Keratinocyte (primary cell): ENCODE data around the gene KRT14.

ENCODE experiments used
- CTCF ChIP-seq, 3 experiments: IDR thresholded peaks in 1 of 3; conservative IDR thresholded peaks in 1 of 3; optimal IDR thresholded peaks in 1 of 3; 2 replicates in 2 of 3; 3 replicates in 1 of 3; pipeline versions ENCODE3 to v1.5.1; 2011; ENCODE audit warnings: low read length in 3 of 3, mild to moderate bottlenecking in 3 of 3, moderate library complexity in 2 of 3, control low read depth in 1 of 3, inconsistent platforms in 1 of 3; ENCODE audit not compliant: insufficient read depth in 2 of 3; ENCODE audit errors: extremely low read depth in 1 of 3
- EZH2 ChIP-seq: IDR thresholded peaks from one replicate; pipeline ENCODE4 v1.6.1; 2012; ENCODE audit warnings: inconsistent platforms, mild to moderate bottlenecking, low read length, moderate library complexity

- TF ChIP-seq CTCF (optimal IDR thresholded peaks at IDR 0.05 in 1 of 3, IDR thresholded peaks at IDR 0.05 in 1 of 3, conservative IDR thresholded peaks at IDR 0.05 in 1 of 3; ENCODE audit: extremely low read depth in 1 of 3, insufficient read depth in 2 of 3, low read length in 3 of 3) (peak in 1 of 3 experiments; percentile 14), EZH2 (no peak)
These were observed 51.7 kb downstream of the KRT14 start for GRCh38 chr17:41534899-41535546.
